COR-L47 (cell line): ENCODE results near the gene CDIP1.

Experiments used
- DNase-seq: peaks from one replicate; lab custom pipeline; 2025; lab: John Stamatoyannopoulos, UW

Gene CDIP1

GRCh38 chr16:4539716-4540284 lies 1.2 kb upstream of the CDIP1 start:
- no peak for DNase-seq

GRCh38 chr16:4537376-4538343 lies 913 bp downstream of the CDIP1 start:
- DNase-seq, result peak; percentile 43

- no peak for DNase-seq
Observed at GRCh38 chr16:4536391-4537106, 2.0 kb downstream of the CDIP1 start.

- no peak for DNase-seq
Observed at GRCh38 chr16:4535627-4536108, 2.9 kb downstream of the CDIP1 start.

GRCh38 chr16:4534151-4534790 lies 4.3 kb downstream of the CDIP1 start:
- DNase-seq, result no peak

GRCh38 chr16:4533490-4533889 lies 5.1 kb downstream of the CDIP1 start:
- DNase-seq, result no peak

DNA sequence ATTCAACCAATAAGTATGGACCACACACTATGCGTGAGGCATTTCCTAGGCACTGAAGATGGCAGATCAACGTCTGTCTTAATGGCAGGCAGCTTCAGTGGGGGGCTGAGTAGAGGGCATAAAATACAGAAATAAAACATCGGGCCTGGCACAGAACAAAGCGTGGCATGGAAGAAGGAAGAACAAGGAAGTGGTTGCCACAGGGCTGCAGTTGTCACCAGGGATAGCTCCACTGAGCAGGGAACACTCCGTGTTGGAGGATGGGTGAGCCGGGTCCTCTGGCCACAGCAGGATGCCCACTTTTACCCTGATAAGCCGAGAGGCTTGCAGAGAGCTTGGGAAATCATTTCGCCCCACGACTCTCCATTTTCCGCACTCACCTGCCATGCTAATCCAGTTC lies 6.3 kb downstream of the CDIP1 start:
- no peak for DNase-seq

DNA sequence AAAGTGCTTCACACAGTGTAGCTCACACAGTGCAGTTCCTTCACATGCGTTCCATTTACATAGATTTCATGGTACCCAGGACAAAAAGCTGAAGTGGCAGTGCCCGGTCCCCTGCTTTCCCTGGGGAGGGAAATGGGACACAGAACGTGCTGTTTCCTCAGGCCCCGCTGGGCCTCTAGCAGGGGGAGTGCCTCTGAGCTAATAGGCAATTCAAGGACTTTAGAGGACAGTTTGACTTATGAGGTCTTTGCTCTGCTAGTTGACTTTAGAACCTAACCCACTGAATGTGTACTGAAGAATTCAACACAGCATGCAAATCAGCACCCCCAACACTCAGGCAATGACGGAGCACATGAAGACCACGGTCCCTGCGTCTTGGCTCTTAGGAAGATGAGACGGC lies 6.8 kb downstream of the CDIP1 start:
- no peak for DNase-seq

- DNase-seq, result no peak
Observed at GRCh38 chr16:4529085-4530060, 9.2 kb downstream of the CDIP1 start.

- DNase-seq, result no peak
Observed at GRCh38 chr16:4525634-4526277, 12.8 kb downstream of the CDIP1 start.

DNA sequence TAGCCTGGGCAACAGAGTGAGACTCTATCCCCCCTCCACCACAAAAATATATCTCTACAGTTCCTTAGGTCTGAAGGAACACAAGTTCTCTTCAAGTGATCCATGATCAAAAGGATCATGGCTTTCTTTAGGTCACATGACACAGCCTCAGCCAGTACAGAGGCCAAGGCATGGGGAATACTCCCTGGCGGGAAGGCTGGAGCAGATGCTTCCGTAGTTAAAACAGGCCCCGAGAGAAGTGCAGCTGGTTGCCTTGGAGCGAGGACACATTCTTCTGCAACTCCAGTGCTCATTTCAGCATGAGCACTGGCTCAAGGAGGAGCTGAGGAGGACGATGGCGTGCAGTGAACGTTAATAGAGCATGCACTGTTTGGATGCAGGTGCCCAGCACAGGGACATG lies 13.5 kb downstream of the CDIP1 start:
- no peak for DNase-seq

- no peak for DNase-seq
Observed at GRCh38 chr16:4524571-4524970, 14.0 kb downstream of the CDIP1 start.

DNA sequence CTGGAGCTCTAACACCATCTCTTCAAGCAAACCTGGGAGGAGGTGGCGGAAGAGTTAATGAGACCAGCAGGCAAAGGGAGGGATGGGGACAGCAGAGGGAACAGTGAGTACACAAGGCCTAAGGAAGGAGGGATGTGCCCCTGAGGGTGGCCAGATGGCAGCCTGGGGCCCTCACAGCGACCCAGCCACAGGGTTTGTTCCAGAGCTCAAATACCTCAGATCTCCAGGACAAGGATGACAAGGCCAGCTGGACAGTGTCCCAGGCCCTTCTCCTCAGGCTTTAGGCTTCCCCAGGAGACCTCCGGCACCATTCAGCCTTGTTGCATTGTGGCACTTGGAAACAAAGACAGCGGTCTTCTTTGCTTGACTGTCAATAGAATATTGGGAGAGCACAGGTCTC lies 14.9 kb downstream of the CDIP1 start:
- DNase-seq, result no peak

GRCh38 chr16:4522051-4522581 lies 16.5 kb downstream of the CDIP1 start:
- peak; percentile 97 for DNase-seq

DNA sequence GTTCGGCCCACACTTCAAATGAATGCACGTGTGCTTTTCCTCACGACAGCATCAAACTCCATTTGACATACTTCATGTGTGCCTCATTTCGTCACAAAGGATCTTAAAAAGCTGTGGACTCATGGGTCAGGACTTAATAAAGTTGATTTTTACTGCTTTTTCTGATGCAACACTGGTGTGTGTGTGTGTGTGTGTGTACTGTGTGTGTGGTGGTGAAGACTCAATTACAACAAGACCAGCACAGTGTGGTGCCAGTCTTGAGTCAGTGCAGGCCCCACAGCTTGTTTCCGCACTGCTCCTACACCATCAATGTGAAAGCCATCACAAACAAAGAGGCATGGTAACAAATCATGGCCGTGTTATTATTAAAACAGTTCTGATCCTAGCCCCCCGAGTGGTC lies 17.7 kb downstream of the CDIP1 start:
- DNase-seq, result no peak

DNA sequence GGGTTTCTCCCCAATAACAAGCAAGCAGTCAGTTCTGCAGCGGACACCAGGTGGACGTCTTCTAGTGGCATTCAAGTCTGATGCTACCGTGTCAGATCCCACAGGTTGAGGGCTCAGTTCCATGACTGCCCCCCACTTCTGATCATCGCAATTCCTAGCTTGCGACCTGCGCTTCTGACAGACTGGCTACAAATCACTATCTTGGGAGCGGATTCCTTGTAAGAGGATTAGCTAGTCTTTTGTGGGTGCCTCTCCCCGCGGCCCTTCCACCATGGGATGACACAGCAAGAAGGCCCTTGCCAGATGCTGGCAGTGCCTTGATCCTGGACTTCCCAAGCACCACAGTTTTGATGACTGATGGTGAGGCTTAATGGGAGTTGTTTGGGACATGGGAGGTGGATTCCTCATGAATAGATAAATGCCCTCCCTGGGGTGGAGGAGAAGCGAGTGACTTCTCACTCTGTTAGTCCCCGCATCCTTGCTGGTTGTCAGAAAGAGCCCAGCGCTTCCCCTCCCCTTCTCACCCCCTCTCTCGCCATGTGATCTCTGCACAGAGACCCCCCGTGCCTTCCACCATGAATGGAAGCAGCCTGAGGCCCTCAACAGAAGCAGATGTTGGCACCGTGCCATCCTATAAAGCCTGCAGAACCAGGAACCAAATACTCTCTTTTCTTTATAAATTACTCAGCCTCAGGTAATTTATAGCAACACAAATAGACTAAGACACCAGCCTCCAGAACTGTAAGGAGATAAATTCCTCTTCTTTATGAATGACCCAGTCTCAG lies 19.1 kb downstream of the CDIP1 start:
- no peak for DNase-seq

GRCh38 chr16:4517812-4518680 lies 20.5 kb downstream of the CDIP1 start:
- DNase-seq, result peak; percentile 46

DNA sequence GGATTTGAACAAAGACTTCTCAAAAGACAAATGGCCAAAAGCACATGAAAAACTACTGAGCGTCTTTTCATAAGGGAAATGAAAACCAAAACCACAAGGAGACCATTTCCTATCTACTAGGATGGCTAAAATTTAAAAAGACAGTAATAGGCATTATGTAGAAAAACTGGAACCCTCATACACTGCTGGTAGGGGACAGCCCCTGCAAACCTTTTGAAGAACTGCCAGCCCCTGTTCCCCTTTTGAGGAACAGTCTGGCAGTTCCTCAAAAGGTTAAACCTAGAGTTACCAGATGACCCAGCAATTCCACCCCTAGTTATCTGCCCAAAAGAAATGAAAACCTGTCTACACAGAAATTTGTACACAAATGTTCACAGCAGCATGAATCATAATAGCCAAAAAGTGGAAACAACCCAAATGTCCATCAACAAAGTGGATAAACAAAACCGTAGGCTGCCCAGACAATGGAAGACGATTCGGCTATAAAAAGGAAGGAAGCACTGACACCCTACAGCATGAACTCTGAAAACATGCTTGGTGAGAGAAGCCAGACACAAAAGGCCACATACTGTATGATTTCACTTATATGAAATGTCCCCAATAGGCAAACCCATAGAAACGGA lies 22.9 kb downstream of the CDIP1 start:
- DNase-seq, result no peak
